HG02678 (cell line): ENCODE measurements around the gene MRPS24.
"Not testable (repeated sequence)": the region's sequence is repeated elsewhere in the genome, so short reads cannot be mapped to it uniquely, and the experiment has no call there.

Source experiments
- ATAC-seq: cut with Tn5 transposase; IDR thresholded peaks from one replicate; pipeline ENCODE4 v1.9.1; 2021; ENCODE audit warnings: mild to moderate bottlenecking, moderate library complexity; ENCODE audit not compliant: unreplicated experiment

Gene MRPS24

GRCh38 chr7:43869006-43869866 lies at the start of gene MRPS24:
MRPS24 (minus strand) TSS chr7:43869517; CDS start chr7:43869495, 22 bp downstream.
- peak; percentile 90 for ATAC-seq

- ATAC-seq = no peak
These were observed 46.6 kb upstream of the MRPS24 start for GRCh38 chr7:43915907-43916306.

GRCh38 chr7:43914795-43915194 lies 45.5 kb upstream of the MRPS24 start:
- no peak for ATAC-seq

- ATAC-seq = peak; percentile 81
These were observed 37.2 kb upstream of the MRPS24 start, which contains the start of gene URGCP for GRCh38 chr7:43906331-43907010. URGCP (minus strand) TSS chr7:43906596; CDS start chr7:43906575, 21 bp downstream.

GRCh38 chr7:43905956-43906330 lies 36.6 kb upstream of the MRPS24 start:
- peak; percentile 34 for ATAC-seq

GRCh38 chr7:43905209-43905946 lies 36.1 kb upstream of the MRPS24 start:
- no peak for ATAC-seq

- ATAC-seq = no peak
These were observed 35.4 kb upstream of the MRPS24 start for GRCh38 chr7:43904533-43905208.

GRCh38 chr7:43902542-43903054 lies 33.3 kb upstream of the MRPS24 start:
- no peak for ATAC-seq

GRCh38 chr7:43898571-43898970 lies 29.3 kb upstream of the MRPS24 start:
- ATAC-seq = not testable (repeated sequence)

GRCh38 chr7:43895847-43896415 lies 26.6 kb upstream of the MRPS24 start:
- no peak for ATAC-seq

- no peak for ATAC-seq
These were observed 22.0 kb upstream of the MRPS24 start for GRCh38 chr7:43891069-43891955.

GRCh38 chr7:43890468-43890867 lies 21.2 kb upstream of the MRPS24 start:
- ATAC-seq = no peak

- no peak for ATAC-seq
These were observed 20.0 kb upstream of the MRPS24 start for GRCh38 chr7:43888993-43889945.

- no peak for ATAC-seq
These were observed 15.3 kb upstream of the MRPS24 start for GRCh38 chr7:43884617-43885016.

- no peak for ATAC-seq
These were observed 14.9 kb upstream of the MRPS24 start for GRCh38 chr7:43884209-43884608.

- no peak for ATAC-seq
These were observed 11.3 kb upstream of the MRPS24 start for GRCh38 chr7:43880596-43880995.

GRCh38 chr7:43879477-43879876 lies 10.2 kb upstream of the MRPS24 start:
- ATAC-seq = no peak

- no peak for ATAC-seq
These were observed 9.6 kb upstream of the MRPS24 start for GRCh38 chr7:43878867-43879266.
